ENCODE data around the gene EIF2S1. TPM values are rescaled to one million over a fixed set of nuclear protein-coding genes. Genes with fewer than 3 reads are reported as not detected.

Gene EIF2S1
- total RNA-seq, 1 experiment from 2014 or later, result 192 TPM

GRCh38 chr14:67395086-67395875 lies 35.2 kb downstream of the EIF2S1 start:
- POLR2A ChIA-PET, result no interaction called here
- peaks cover 0 to 8% of the 10 kb centered on the region in 2 experiments; a peak in 2 of 4 replicates for H3K4me1 ChIP-seq (ENCODE audit: control insufficient read depth in 1 of 2, insufficient read depth in 2 of 2, low read length in 2 of 2)
- H3K4me3 ChIP-seq (replicated peaks in 1 of 2; ENCODE audit: low read depth in 1 of 2, low read length in 2 of 2), result no peak overlapping the region
- RAD21 ChIA-PET (ENCODE audit: low non-redundant PET in 1 of 2, low total read pairs in 2 of 2, uncharacterized antibody in 2 of 2, unreplicated experiment in 2 of 2), result no interaction called here
- peaks cover 13% of the 10 kb centered on the region for H3K79me2 ChIP-seq (ENCODE audit: insufficient read depth, low read length)
- BruUV-seq (replicated peaks), result no TSS peak
- no peak overlapping the region for H3K27ac ChIP-seq (ENCODE audit: low read depth, low read length)
- CTCF ChIA-PET, result no interaction called here
- no peaks in the 10 kb centered on the region for H3K27me3 ChIP-seq (ENCODE audit: insufficient read depth, low read length)
- TF ChIP-seq YY1 (IDR thresholded peaks at IDR 0.05; ENCODE audit: extremely low read depth, insufficient replicate concordance, low read depth, low read length) (no peak), EZH2phosphoT487 (IDR thresholded peaks at IDR 0.05; ENCODE audit: borderline replicate concordance) (no peak), RAD21 (IDR thresholded peaks at IDR 0.05; ENCODE audit: low read depth) (no peak), REST (IDR thresholded peaks at IDR 0.05; ENCODE audit: low read depth) (no peak), ZFX (IDR thresholded peaks at IDR 0.05) (no peak)
- no peak overlapping the region for H3K4me2 ChIP-seq (ENCODE audit: low read length)
- no peak for ATAC-seq
- H3K9me3 ChIP-seq (ENCODE audit: control insufficient read depth in 1 of 2, insufficient read depth in 1 of 2, low read depth in 1 of 2, low read length in 2 of 2), result no peaks in the 10 kb centered on the region
- H2AFZ ChIP-seq (ENCODE audit: low read depth, low read length, poor library complexity, severe bottlenecking), result no peak overlapping the region
- intact Hi-C loops (cut with micrococcal nuclease), result no loop called here
- H4K20me1 ChIP-seq (ENCODE audit: insufficient read depth), result no peaks in the 10 kb centered on the region
- no peak for DNase-seq (ENCODE audit: low read depth, low spot score)
- peaks cover 19 to 57% of the 10 kb centered on the region in 2 experiments for H3K36me3 ChIP-seq (ENCODE audit: control insufficient read depth in 1 of 2, insufficient read depth in 2 of 2, low read length in 2 of 2)
- no peaks in the 10 kb centered on the region for H3K9me2 ChIP-seq (ENCODE audit: insufficient read depth)
- H3K9ac ChIP-seq (ENCODE audit: low read length), result no peak overlapping the region

All from HCT116 (cell line).